HFF-Myc (cell line): ENCODE results near the gene NUDCD3.

Source experiments
- DNase-seq: peaks from one replicate; pipeline ENCODE4 v3.0.0-alpha.2; 2011; ENCODE audit warnings: low read depth; ENCODE audit errors: extremely low read depth
- H3K4me3 ChIP-seq: replicated peaks from 2 replicates; pipeline ENCODE4 v1.5.1; 2011; ENCODE audit warnings: low read depth, mild to moderate bottlenecking, control low read depth, low read length
- TF ChIP-seq, protein P1 (sequence below): IDR thresholded peaks from 2 replicates; pipeline ENCODE4 v1.5.1; 2012; ENCODE audit warnings: mild to moderate bottlenecking, low read depth, low read length, control low read depth; ENCODE audit errors: missing control alignments

NUDCD3 gene

DNA sequence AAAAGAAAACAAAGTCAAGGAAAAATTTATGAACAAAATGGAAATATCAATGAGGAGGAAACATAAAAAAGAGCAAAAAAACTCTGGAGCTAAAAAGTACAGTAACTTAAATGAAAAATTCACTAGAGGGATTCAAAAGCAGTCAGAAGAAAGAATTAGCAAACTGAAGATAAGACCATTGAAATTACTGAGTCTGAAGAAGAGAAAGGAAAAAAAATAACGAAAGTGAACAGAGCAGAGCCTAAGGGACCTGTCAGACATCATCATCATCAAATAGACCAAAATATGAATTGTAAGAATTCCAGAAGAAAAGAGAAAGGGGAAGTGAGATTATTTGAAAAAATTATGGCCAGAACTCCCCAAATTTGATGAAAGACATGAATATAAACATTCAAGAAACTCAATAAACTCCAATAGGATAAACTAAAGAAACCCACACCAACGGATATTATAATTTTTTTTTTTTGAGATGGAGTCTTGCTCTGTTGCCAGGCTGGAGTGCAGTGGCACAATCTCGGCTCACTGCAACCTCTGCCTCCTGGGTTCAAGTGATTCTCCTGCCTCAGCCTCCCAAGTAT, 34.4 kb upstream of the NUDCD3 start:
- DNase-seq: no peak
- TF ChIP-seq, protein P1, sequence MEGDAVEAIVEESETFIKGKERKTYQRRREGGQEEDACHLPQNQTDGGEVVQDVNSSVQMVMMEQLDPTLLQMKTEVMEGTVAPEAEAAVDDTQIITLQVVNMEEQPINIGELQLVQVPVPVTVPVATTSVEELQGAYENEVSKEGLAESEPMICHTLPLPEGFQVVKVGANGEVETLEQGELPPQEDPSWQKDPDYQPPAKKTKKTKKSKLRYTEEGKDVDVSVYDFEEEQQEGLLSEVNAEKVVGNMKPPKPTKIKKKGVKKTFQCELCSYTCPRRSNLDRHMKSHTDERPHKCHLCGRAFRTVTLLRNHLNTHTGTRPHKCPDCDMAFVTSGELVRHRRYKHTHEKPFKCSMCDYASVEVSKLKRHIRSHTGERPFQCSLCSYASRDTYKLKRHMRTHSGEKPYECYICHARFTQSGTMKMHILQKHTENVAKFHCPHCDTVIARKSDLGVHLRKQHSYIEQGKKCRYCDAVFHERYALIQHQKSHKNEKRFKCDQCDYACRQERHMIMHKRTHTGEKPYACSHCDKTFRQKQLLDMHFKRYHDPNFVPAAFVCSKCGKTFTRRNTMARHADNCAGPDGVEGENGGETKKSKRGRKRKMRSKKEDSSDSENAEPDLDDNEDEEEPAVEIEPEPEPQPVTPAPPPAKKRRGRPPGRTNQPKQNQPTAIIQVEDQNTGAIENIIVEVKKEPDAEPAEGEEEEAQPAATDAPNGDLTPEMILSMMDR: no peak
- H3K4me3 ChIP-seq: no peak overlapping the region

DNA sequence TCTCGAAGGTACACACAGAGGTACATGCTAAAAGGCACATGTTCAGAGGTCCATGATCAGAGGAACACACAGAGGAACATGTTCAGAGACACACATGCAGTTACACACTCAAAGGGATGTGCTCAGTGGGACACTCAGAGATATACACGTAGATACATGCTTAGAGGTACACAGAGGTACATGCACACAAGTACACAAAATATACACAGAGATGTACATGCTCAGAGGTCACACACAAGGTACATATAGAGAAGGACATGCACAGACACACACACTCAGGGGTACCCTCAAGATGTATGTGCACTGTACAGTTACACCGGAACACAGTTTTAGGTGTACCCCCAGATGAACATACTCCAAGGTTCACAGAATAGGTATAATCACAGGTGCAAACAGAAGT, 31.9 kb upstream of the NUDCD3 start:
- no peak for DNase-seq
- no peak overlapping the region for H3K4me3 ChIP-seq
- TF ChIP-seq, protein P1: no peak

DNA sequence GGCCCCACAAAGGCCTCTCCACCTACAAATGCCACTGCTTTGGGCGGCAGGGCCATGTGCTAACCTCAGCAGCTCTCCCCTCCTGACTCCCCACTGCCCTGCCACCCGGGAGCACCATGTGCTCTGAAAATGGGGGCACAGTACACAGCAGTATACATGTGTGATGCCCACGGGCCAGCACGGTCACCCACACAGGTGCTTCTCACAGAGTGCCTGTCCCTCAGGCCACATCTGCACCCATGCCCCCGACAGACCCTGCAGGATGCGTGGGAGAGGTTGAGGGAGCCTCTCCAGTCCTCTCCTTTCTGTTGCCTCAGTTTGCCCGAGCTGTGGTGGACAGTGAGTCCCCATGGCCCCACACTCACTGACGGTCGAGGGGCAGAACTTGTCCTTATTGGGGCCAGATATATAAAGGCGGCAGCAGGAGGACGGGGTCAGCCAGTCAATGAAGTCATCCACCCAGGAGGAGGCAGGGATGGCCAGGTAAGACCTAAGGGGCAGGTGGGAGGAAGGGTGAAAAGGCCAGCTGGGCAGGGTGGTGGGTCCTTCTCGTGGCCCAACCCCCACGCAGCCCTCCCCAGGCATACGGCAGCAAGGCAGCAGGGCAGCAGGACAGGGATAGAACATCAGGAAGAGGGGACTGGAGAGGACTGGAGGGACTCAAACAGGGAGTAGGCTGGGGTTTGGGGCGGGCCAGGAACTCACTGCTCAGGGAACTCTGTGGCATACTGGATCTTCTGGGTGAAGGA, 31.1 kb upstream of the NUDCD3 start:
- H3K4me3 ChIP-seq: no peak overlapping the region
- TF ChIP-seq, protein P1: no peak
- DNase-seq: no peak

DNA sequence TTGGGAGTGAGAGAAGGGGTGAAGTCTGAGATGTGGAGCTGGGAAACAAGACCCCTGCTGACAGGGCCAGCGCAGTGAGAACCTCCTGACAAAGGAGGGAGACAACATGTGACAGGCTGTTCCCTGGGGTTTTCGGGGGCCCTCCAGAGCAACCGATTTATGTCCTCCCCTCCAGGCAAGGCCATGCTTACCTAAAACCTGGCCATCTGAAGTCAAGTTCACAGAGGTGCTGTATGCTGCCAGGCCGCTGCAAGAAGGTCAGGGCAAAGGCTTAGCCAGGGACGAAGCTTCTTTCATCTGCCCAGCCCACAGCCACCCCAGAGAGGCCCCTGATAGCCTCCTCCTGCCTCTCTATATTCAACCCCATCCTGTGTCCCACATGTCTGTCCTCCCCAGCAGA, 30.1 kb upstream of the NUDCD3 start:
- DNase-seq: no peak
- TF ChIP-seq, protein P1: no peak
- no peak overlapping the region for H3K4me3 ChIP-seq

DNA sequence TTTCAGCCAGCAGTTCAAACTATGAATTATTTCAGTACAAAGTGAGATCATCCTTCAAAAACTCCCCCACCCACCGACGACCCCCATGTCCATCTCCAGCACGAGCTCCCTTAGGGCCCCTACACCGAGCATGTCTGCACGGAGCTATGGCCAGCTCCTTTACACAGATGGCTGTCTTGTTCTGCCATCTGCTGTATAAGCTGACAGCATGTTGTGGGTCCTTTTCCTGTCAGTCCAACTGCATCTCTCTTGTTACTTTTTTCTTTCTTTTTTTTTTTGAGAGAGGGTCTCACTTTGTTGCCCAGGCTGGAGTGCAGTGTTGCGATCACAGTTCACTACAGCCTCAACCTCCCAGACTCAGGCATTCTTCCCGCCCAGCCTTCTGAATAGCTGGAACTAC, 29.1 kb upstream of the NUDCD3 start:
- H3K4me3 ChIP-seq: no peak overlapping the region
- TF ChIP-seq, protein P1: no peak
- no peak for DNase-seq

DNA sequence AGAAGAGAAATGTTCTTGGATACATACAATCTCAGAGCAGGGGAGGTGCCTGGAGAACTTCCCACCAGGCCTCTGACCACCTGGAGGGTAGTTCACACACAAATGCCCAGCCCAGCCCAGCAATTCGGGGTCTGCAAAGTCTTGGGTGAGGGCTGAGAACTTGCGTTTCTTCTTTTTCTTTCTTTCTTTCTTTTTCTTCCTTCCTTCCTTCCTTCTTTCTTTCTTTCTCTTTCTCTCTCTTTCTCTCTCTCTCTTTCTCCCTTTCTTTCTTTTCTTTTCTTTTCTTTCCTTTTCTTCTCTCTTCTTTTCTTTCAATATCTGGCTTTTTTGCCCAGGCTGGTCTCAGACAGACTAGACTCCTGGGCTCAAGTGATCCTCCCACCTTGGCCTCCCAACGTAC, 28.3 kb upstream of the NUDCD3 start:
- DNase-seq: no peak
- no peak overlapping the region for H3K4me3 ChIP-seq
- TF ChIP-seq, protein P1: no peak
